Effector CD4-positive, alpha-beta T cell (primary cell): Measurements from ENCODE around the gene CYP19A1.

ENCODE experiments used
- DNase-seq: peaks from one replicate; pipeline ENCODE4 v3.0.0-alpha.2; 2020

Gene CYP19A1

GRCh38 chr15:51322621-51323296 is 15.6 kb downstream of the CYP19A1 start:
- no peak for DNase-seq

- DNase-seq: no peak
These were observed 17.1 kb downstream of the CYP19A1 start for GRCh38 chr15:51321316-51321715.

- DNase-seq: no peak
These were observed 17.6 kb downstream of the CYP19A1 start for GRCh38 chr15:51320843-51321242.

- no peak for DNase-seq
These were observed 18.9 kb downstream of the CYP19A1 start for GRCh38 chr15:51319539-51319938.

GRCh38 chr15:51318382-51319150 is 19.8 kb downstream of the CYP19A1 start:
- no peak for DNase-seq

- no peak for DNase-seq
These were observed 21.8 kb downstream of the CYP19A1 start for GRCh38 chr15:51316636-51317035.

- no peak for DNase-seq
These were observed 22.7 kb downstream of the CYP19A1 start for GRCh38 chr15:51315726-51316125.

GRCh38 chr15:51314391-51315337 is 23.7 kb downstream of the CYP19A1 start:
- DNase-seq: no peak

- DNase-seq: no peak
These were observed 24.6 kb downstream of the CYP19A1 start for GRCh38 chr15:51313644-51314280.

- no peak for DNase-seq
These were observed 25.4 kb downstream of the CYP19A1 start for GRCh38 chr15:51313074-51313393.

GRCh38 chr15:51312166-51313073 is 26.0 kb downstream of the CYP19A1 start:
- DNase-seq: no peak

GRCh38 chr15:51311510-51311909 is 26.9 kb downstream of the CYP19A1 start:
- no peak for DNase-seq

- DNase-seq: no peak
These were observed 28.3 kb downstream of the CYP19A1 start for GRCh38 chr15:51310064-51310463.

GRCh38 chr15:51307811-51308210 is 30.6 kb downstream of the CYP19A1 start:
- no peak for DNase-seq

- DNase-seq: no peak
These were observed 31.1 kb downstream of the CYP19A1 start for GRCh38 chr15:51307325-51307724.

GRCh38 chr15:51303462-51303980 is 34.9 kb downstream of the CYP19A1 start:
- DNase-seq: no peak

GRCh38 chr15:51302480-51302879 is 35.9 kb downstream of the CYP19A1 start:
- no peak for DNase-seq

GRCh38 chr15:51299187-51300015 is 39.0 kb downstream of the CYP19A1 start:
- DNase-seq: no peak

GRCh38 chr15:51298620-51299019 is 39.8 kb downstream of the CYP19A1 start:
- no peak for DNase-seq

GRCh38 chr15:51290720-51291119 is 47.7 kb downstream of the CYP19A1 start:
- no peak for DNase-seq

- no peak for DNase-seq
These were observed 49.1 kb downstream of the CYP19A1 start for GRCh38 chr15:51289290-51289689.
